Erythroblast (primary cell): ENCODE measurements around the gene MTHFD1L.
"Not testable (repeated sequence)": the region's sequence is repeated elsewhere in the genome, so short reads cannot be mapped to it uniquely, and the experiment has no call there.

Experiments
- DNase-seq, 2 experiments: peaks; one replicate each; lab custom pipeline; 2025; lab: John Stamatoyannopoulos, UW
- GATA1 ChIP-seq: IDR thresholded peaks from 2 replicates; pipeline ENCODE4 v1.6.1; 2011; ENCODE audit warnings: low read depth, mild to moderate bottlenecking, control low read depth, low read length, moderate library complexity
- POLR2A ChIP-seq: IDR thresholded peaks from 2 replicates; pipeline ENCODE4 v1.6.1; 2011; ENCODE audit warnings: mild to moderate bottlenecking, low read length

The MTHFD1L gene

GRCh38 chr6:150865406-150866146, at the start of gene MTHFD1L:
Gene MTHFD1L (plus strand): TSS chr6:150865702. CDS start chr6:150865823, 121 bp downstream.
- DNase-seq = peak; percentile 81 to 88
- TF ChIP-seq POLR2A = peak; percentile 19
- no peak for TF ChIP-seq GATA1

GRCh38 chr6:150816554-150816953, 48.9 kb upstream of the MTHFD1L start:
- DNase-seq = not testable (repeated sequence)

- TF ChIP-seq GATA1 = no peak
- TF ChIP-seq POLR2A = no peak
- DNase-seq = no peak
These were observed 42.6 kb upstream of the MTHFD1L start for GRCh38 chr6:150822932-150823331.

- DNase-seq = no peak
- no peak for TF ChIP-seq GATA1
- TF ChIP-seq POLR2A = no peak
These were observed 38.7 kb upstream of the MTHFD1L start for GRCh38 chr6:150826788-150827187.

GRCh38 chr6:150828107-150828506, 37.4 kb upstream of the MTHFD1L start:
- DNase-seq = not testable (repeated sequence)

- TF ChIP-seq POLR2A = no peak
- TF ChIP-seq GATA1 = no peak
- DNase-seq = no peak
These were observed 34.9 kb upstream of the MTHFD1L start for GRCh38 chr6:150830439-150831165.

GRCh38 chr6:150831577-150831976, 33.9 kb upstream of the MTHFD1L start:
- TF ChIP-seq GATA1 = no peak
- no peak for TF ChIP-seq POLR2A
- no peak for DNase-seq

- no peak for TF ChIP-seq POLR2A
- no peak for TF ChIP-seq GATA1
These were observed 29.9 kb upstream of the MTHFD1L start for GRCh38 chr6:150835620-150836019.

GRCh38 chr6:150840185-150840584, 25.3 kb upstream of the MTHFD1L start:
- TF ChIP-seq POLR2A (no peak), GATA1 (no peak)

More at GRCh38 chr6:150835620-150836019, 29.9 kb upstream of the MTHFD1L start:
- DNase-seq = no peak

GRCh38 chr6:150841189-150841588, 24.3 kb upstream of the MTHFD1L start:
- no peak for DNase-seq
- TF ChIP-seq GATA1 = no peak
- no peak for TF ChIP-seq POLR2A

More at GRCh38 chr6:150840185-150840584, 25.3 kb upstream of the MTHFD1L start:
- no peak for DNase-seq

- no peak for TF ChIP-seq GATA1
- TF ChIP-seq POLR2A = no peak
These were observed 23.8 kb upstream of the MTHFD1L start for GRCh38 chr6:150841697-150842096.

GRCh38 chr6:150844371-150844770, 21.1 kb upstream of the MTHFD1L start:
- TF ChIP-seq GATA1 = no peak
- no peak for TF ChIP-seq POLR2A
- DNase-seq = peak; percentile 18 to 27

More at GRCh38 chr6:150841697-150842096, 23.8 kb upstream of the MTHFD1L start:
- no peak for DNase-seq

GRCh38 chr6:150846641-150847040, 18.9 kb upstream of the MTHFD1L start:
- TF ChIP-seq GATA1 (no peak), POLR2A (no peak)
- DNase-seq = no peak

- TF ChIP-seq POLR2A (no peak), GATA1 (no peak)
- DNase-seq = no peak
These were observed 17.1 kb upstream of the MTHFD1L start for GRCh38 chr6:150848400-150848799.

GRCh38 chr6:150854392-150854791, 11.1 kb upstream of the MTHFD1L start:
- not testable (repeated sequence) for DNase-seq

GRCh38 chr6:150855171-150855570, 10.3 kb upstream of the MTHFD1L start:
- DNase-seq = not testable (repeated sequence)
